HEK293 (cell line): Measurements from ENCODE around the gene CBX7.

Source experiments
- GFI1B ChIP-seq: fragments of 450-650 bp; formaldehyde crosslinking; IDR thresholded peaks from 2 replicates; pipeline ENCODE4 v1.5.1; 2016; ENCODE audit warnings: missing biosample characterization, missing genetic modification characterization
- KLF7 ChIP-seq: fragments of 450-650 bp; formaldehyde crosslinking; IDR thresholded peaks from 2 replicates; pipeline ENCODE4 v1.5.1; 2016; ENCODE audit warnings: missing biosample characterization, missing genetic modification characterization, borderline replicate concordance
- MZF1 ChIP-seq: fragments of 450-650 bp; formaldehyde crosslinking; IDR thresholded peaks from 2 replicates; pipeline ENCODE4 v1.5.1; 2017; ENCODE audit warnings: missing biosample characterization, missing genetic modification characterization, borderline replicate concordance
- OVOL3 ChIP-seq: fragments of 450-650 bp; formaldehyde crosslinking; IDR thresholded peaks from 2 replicates; pipeline ENCODE4 v1.5.1; 2016; ENCODE audit warnings: missing biosample characterization, missing genetic modification characterization
- ZBTB21 ChIP-seq: fragments of 450-650 bp; formaldehyde crosslinking; IDR thresholded peaks from 2 replicates; pipeline ENCODE4 v1.5.1; 2017; ENCODE audit warnings: missing biosample characterization, missing genetic modification characterization
- ZBTB48 ChIP-seq: fragments of 450-650 bp; formaldehyde crosslinking; IDR thresholded peaks from 2 replicates; pipeline ENCODE4 v1.5.1; 2016; ENCODE audit warnings: missing biosample characterization, missing genetic modification characterization
- ZBTB7A ChIP-seq: fragments of 450-650 bp; formaldehyde crosslinking; IDR thresholded peaks from 2 replicates; pipeline ENCODE4 v1.5.1; 2016; ENCODE audit warnings: low read depth, missing biosample characterization, missing genetic modification characterization
- ZNF114 ChIP-seq: fragments of 450-650 bp; formaldehyde crosslinking; IDR thresholded peaks from 2 replicates; pipeline ENCODE4 v1.5.0; 2017; ENCODE audit warnings: missing biosample characterization, missing genetic modification characterization
- ZNF121 ChIP-seq: fragments of 450-650 bp; formaldehyde crosslinking; IDR thresholded peaks from 2 replicates; pipeline ENCODE4 v1.5.1; 2016; ENCODE audit warnings: missing biosample characterization, missing genetic modification characterization
- ZNF155 ChIP-seq: fragments of 450-650 bp; formaldehyde crosslinking; IDR thresholded peaks from 2 replicates; pipeline ENCODE4 v1.5.1; 2016; ENCODE audit warnings: missing biosample characterization, missing genetic modification characterization
- ZNF175 ChIP-seq: fragments of 450-650 bp; formaldehyde crosslinking; IDR thresholded peaks from 2 replicates; pipeline ENCODE4 v1.5.1; 2016; ENCODE audit warnings: missing biosample characterization, missing genetic modification characterization
- ZNF274 ChIP-seq, 2 experiments: fragments of 200-500 bp in 1 of 2; fragments of 450-650 bp in 1 of 2; sonication (Bioruptor generic) in 1 of 2; formaldehyde crosslinking in 1 of 2; IDR thresholded peaks; 2 replicates each; pipeline versions ENCODE4 v1.5.1 to v1.6.1; 2014 to 2016; ENCODE audit warnings: borderline replicate concordance in 1 of 2, inconsistent platforms in 1 of 2, low read length in 1 of 2, missing biosample characterization in 1 of 2, missing genetic modification characterization in 1 of 2
- ZNF311 ChIP-seq: fragments of 450-650 bp; formaldehyde crosslinking; IDR thresholded peaks from 2 replicates; pipeline ENCODE4 v1.5.1; 2017; ENCODE audit warnings: missing biosample characterization, missing genetic modification characterization, borderline replicate concordance
- ZNF324 ChIP-seq: fragments of 450-650 bp; formaldehyde crosslinking; IDR thresholded peaks from 2 replicates; pipeline ENCODE4 v1.5.1; 2016; ENCODE audit warnings: missing biosample characterization, missing genetic modification characterization
- ZNF335 ChIP-seq: fragments of 450-650 bp; formaldehyde crosslinking; conservative IDR thresholded peaks from 2 replicates; pipeline ENCODE4 v1.5.1; 2016; ENCODE audit warnings: missing biosample characterization, missing genetic modification characterization
- ZNF350 ChIP-seq: fragments of 450-650 bp; formaldehyde crosslinking; IDR thresholded peaks from 2 replicates; pipeline ENCODE4 v1.5.0; 2017; ENCODE audit warnings: missing biosample characterization, mild to moderate bottlenecking, missing genetic modification characterization
- ZNF404 ChIP-seq: fragments of 450-650 bp; formaldehyde crosslinking; IDR thresholded peaks from 2 replicates; pipeline ENCODE4 v1.5.1; 2017; ENCODE audit warnings: missing biosample characterization, missing genetic modification characterization
- ZNF416 ChIP-seq: fragments of 450-650 bp; formaldehyde crosslinking; IDR thresholded peaks from 2 replicates; pipeline ENCODE4 v1.5.1; 2016; ENCODE audit warnings: missing biosample characterization, missing genetic modification characterization
- ZNF560 ChIP-seq: fragments of 450-650 bp; formaldehyde crosslinking; IDR thresholded peaks from 2 replicates; pipeline ENCODE4 v1.5.1; 2017; ENCODE audit warnings: missing biosample characterization, missing genetic modification characterization, borderline replicate concordance
- ZNF629 ChIP-seq: fragments of 450-650 bp; formaldehyde crosslinking; IDR thresholded peaks from 2 replicates; pipeline ENCODE4 v1.5.1; 2017; ENCODE audit warnings: missing biosample characterization, missing genetic modification characterization
- ZNF654 ChIP-seq: fragments of 450-650 bp; formaldehyde crosslinking; IDR thresholded peaks from 2 replicates; pipeline ENCODE4 v1.5.1; 2016; ENCODE audit warnings: low read depth, missing biosample characterization, missing genetic modification characterization
- ZNF670 ChIP-seq: fragments of 450-650 bp; formaldehyde crosslinking; IDR thresholded peaks from 2 replicates; pipeline ENCODE4 v1.5.1; 2016; ENCODE audit warnings: missing biosample characterization, missing genetic modification characterization, low read depth
- ZXDB ChIP-seq: fragments of 450-650 bp; formaldehyde crosslinking; IDR thresholded peaks from 2 replicates; pipeline ENCODE4 v1.5.1; 2016; ENCODE audit warnings: missing biosample characterization, missing genetic modification characterization
- TF ChIP-seq, protein P1 (sequence below): fragments of 450-650 bp; formaldehyde crosslinking; IDR thresholded peaks from 2 replicates; pipeline ENCODE4 v1.5.1; 2016; ENCODE audit warnings: missing biosample characterization, missing genetic modification characterization
- TF ChIP-seq, protein P2 (sequence below): fragments of 450-650 bp; formaldehyde crosslinking; optimal IDR thresholded peaks from 2 replicates; pipeline ENCODE3; 2016; ENCODE audit warnings: missing biosample characterization, mild to moderate bottlenecking, missing genetic modification characterization
- TF ChIP-seq, protein P3 (sequence below): fragments of 450-650 bp; formaldehyde crosslinking; IDR thresholded peaks from 2 replicates; pipeline ENCODE4 v1.5.1; 2016; ENCODE audit warnings: missing biosample characterization, missing genetic modification characterization
- TF ChIP-seq, protein P4 (sequence below): fragments of 450-650 bp; formaldehyde crosslinking; IDR thresholded peaks from 2 replicates; pipeline ENCODE4 v1.5.1; 2016; ENCODE audit warnings: missing biosample characterization, missing genetic modification characterization
- TF ChIP-seq, protein P5 (sequence below): fragments of 450-650 bp; formaldehyde crosslinking; IDR thresholded peaks from 2 replicates; pipeline ENCODE4 v1.5.1; 2016; ENCODE audit warnings: missing biosample characterization, missing genetic modification characterization
- TF ChIP-seq, protein P6 (sequence below): fragments of 450-650 bp; formaldehyde crosslinking; IDR thresholded peaks from 2 replicates; pipeline ENCODE4 v1.5.1; 2016; ENCODE audit warnings: missing biosample characterization, missing genetic modification characterization

CBX7 gene

DNA sequence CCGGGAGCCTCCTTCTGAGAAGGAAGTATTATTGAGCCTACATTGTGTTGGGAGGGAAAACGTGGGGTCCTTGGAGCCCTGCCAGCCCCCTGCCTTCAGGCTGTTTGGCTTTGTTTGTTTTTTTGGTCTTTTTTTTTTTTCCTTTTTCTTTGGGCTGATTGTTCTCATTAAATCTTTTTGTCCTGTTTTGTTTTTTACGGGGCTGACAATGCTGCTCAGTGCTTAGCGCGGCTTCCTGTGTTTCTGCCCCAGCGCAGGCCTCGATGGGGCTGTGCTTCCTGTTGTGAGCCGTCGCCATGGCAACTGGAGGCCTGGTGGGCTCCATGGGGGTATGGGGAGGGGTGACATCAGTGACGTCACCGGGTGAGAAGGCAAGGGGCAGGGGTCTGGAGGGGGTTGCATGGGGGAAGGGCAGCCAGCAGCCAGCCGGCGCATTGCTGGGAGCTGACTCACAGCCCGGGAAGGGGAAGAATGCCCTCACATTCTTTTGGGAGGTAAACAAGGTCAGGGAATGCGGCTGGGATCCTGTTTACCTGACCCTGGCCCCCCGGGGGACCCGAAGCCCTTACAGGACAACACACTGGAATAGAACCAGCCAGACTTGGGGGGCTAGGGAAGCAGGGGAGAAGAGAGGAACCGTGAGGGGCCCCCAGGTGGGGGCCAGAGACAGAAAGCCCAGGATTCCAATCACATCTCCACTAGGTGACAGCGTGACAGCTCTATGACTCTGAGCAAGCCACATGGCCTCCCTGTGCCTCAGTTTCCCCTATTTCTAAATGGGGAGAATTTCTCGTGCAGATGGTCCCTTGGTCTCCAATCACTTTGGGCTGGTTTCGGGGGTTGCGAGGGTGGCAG is 22.2 kb upstream of the CBX7 start (continued):
- TF ChIP-seq, protein P1, sequence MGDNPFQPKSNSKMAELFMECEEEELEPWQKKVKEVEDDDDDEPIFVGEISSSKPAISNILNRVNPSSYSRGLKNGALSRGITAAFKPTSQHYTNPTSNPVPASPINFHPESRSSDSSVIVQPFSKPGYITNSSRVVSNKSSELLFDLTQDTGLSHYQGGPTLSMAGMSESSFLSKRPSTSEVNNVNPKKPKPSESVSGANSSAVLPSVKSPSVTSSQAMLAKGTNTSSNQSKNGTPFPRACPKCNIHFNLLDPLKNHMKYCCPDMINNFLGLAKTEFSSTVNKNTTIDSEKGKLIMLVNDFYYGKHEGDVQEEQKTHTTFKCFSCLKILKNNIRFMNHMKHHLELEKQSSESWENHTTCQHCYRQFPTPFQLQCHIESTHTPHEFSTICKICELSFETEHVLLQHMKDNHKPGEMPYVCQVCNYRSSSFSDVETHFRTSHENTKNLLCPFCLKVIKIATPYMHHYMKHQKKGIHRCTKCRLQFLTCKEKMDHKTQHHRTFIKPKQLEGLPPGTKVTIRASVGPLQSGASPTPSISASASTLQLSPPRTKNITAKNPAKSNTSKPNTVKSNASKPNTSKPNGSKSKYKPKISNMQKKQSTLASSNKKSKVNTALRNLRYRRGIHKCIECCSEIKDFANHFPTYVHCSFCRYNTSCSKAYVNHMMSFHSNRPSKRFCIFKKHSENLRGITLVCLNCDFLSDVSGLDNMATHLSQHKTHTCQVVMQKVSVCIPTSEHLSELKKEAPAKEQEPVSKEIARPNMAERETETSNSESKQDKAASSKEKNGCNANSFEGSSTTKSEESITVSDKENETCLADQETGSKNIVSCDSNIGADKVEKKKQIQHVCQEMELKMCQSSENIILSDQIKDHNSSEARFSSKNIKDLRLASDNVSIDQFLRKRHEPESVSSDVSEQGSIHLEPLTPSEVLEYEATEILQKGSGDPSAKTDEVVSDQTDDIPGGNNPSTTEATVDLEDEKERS (tag by site-specific recombination) = no peak
- TF ChIP-seq, protein P2, sequence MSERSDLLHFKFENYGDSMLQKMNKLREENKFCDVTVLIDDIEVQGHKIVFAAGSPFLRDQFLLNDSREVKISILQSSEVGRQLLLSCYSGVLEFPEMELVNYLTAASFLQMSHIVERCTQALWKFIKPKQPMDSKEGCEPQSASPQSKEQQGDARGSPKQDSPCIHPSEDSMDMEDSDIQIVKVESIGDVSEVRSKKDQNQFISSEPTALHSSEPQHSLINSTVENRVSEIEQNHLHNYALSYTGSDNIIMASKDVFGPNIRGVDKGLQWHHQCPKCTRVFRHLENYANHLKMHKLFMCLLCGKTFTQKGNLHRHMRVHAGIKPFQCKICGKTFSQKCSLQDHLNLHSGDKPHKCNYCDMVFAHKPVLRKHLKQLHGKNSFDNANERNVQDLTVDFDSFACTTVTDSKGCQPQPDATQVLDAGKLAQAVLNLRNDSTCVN (tag by site-specific recombination) = no peak
- TF ChIP-seq ZNF121 (no peak), MZF1 (tag by site-specific recombination) (no peak), ZNF654 (tag by site-specific recombination) (no peak), ZNF350 (no peak), ZBTB48 (no peak), OVOL3 (no peak), ZNF404 (tag by site-specific recombination) (no peak), ZNF560 (tag by site-specific recombination) (no peak), ZBTB21 (tag by site-specific recombination) (peak; percentile 91), KLF7 (tag by site-specific recombination) (no peak), ZNF175 (tag by site-specific recombination) (no peak), ZNF416 (tag by site-specific recombination) (no peak), ZNF324 (tag by site-specific recombination) (no peak; the same call in 1 of the 2 replicates), ZNF114 (tag by site-specific recombination) (no peak), ZXDB (0 out of 2 replicates have a peak, but pooled peaks have one; percentile 50), ZNF311 (tag by site-specific recombination) (no peak), GFI1B (tag by site-specific recombination) (no peak), ZNF155 (tag by site-specific recombination) (no peak), ZNF670 (tag by site-specific recombination) (no peak), ZNF274 (IDR thresholded peaks at IDR 0.05; ENCODE audit: low read length) (no peak), ZNF274 (tag by site-specific recombination; IDR thresholded peaks at IDR 0.05; ENCODE audit: borderline replicate concordance) (no peak), ZNF629 (tag by site-specific recombination) (peak; percentile 94), ZNF335 (tag by site-specific recombination) (peak; percentile 63), ZBTB7A (0 out of 2 replicates have a peak, but pooled peaks have one; percentile 34)
- TF ChIP-seq, protein P3, sequence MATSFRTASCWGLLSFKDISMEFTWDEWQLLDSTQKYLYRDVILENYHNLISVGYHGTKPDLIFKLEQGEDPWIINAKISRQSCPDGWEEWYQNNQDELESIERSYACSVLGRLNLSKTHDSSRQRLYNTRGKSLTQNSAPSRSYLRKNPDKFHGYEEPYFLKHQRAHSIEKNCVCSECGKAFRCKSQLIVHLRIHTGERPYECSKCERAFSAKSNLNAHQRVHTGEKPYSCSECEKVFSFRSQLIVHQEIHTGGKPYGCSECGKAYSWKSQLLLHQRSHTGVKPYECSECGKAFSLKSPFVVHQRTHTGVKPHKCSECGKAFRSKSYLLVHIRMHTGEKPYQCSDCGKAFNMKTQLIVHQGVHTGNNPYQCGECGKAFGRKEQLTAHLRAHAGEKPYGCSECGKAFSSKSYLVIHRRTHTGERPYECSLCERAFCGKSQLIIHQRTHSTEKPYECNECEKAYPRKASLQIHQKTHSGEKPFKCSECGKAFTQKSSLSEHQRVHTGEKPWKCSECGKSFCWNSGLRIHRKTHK (tag by site-specific recombination) = no peak
- TF ChIP-seq, protein P4, sequence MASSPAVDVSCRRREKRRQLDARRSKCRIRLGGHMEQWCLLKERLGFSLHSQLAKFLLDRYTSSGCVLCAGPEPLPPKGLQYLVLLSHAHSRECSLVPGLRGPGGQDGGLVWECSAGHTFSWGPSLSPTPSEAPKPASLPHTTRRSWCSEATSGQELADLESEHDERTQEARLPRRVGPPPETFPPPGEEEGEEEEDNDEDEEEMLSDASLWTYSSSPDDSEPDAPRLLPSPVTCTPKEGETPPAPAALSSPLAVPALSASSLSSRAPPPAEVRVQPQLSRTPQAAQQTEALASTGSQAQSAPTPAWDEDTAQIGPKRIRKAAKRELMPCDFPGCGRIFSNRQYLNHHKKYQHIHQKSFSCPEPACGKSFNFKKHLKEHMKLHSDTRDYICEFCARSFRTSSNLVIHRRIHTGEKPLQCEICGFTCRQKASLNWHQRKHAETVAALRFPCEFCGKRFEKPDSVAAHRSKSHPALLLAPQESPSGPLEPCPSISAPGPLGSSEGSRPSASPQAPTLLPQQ = no peak
- TF ChIP-seq, protein P5, sequence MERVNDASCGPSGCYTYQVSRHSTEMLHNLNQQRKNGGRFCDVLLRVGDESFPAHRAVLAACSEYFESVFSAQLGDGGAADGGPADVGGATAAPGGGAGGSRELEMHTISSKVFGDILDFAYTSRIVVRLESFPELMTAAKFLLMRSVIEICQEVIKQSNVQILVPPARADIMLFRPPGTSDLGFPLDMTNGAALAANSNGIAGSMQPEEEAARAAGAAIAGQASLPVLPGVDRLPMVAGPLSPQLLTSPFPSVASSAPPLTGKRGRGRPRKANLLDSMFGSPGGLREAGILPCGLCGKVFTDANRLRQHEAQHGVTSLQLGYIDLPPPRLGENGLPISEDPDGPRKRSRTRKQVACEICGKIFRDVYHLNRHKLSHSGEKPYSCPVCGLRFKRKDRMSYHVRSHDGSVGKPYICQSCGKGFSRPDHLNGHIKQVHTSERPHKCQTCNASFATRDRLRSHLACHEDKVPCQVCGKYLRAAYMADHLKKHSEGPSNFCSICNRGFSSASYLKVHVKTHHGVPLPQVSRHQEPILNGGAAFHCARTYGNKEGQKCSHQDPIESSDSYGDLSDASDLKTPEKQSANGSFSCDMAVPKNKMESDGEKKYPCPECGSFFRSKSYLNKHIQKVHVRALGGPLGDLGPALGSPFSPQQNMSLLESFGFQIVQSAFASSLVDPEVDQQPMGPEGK (tag by site-specific recombination) = peak; percentile 91
- TF ChIP-seq, protein P6, sequence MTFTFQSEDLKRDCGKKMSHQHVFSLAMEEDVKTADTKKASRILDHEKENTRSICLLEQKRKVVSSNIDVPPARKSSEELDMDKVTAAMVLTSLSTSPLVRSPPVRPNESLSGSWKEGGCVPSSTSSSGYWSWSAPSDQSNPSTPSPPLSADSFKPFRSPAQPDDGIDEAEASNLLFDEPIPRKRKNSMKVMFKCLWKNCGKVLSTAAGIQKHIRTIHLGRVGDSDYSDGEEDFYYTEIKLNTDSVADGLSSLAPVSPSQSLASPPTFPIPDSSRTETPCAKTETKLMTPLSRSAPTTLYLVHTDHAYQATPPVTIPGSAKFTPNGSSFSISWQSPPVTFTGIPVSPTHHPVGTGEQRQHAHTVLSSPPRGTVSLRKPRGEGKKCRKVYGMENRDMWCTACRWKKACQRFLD (tag by site-specific recombination) = no peak
